ENCODE measurements around the gene SSRP1.

DNA sequence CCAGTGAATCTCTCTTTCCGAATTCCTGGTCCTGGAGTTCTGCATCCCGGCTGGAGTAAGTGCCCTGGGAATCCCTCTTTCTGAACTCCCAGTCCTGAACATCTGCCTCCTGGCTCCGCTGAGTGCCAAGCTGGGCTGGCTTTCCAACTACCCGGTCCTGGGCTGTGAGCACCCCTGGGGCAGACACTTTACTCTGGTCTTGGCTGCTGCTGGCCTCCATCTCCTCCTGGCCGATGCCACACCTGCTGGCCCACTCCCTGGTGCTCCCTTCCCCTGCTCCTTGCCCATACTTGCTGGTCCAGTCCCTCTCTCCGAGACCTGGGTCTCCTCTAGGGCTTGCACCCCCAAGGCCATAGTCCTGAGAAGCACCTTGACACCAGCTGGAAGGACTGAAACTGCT is 25.6 kb downstream of the SSRP1 start:
- TF ChIP-seq, protein P1, sequence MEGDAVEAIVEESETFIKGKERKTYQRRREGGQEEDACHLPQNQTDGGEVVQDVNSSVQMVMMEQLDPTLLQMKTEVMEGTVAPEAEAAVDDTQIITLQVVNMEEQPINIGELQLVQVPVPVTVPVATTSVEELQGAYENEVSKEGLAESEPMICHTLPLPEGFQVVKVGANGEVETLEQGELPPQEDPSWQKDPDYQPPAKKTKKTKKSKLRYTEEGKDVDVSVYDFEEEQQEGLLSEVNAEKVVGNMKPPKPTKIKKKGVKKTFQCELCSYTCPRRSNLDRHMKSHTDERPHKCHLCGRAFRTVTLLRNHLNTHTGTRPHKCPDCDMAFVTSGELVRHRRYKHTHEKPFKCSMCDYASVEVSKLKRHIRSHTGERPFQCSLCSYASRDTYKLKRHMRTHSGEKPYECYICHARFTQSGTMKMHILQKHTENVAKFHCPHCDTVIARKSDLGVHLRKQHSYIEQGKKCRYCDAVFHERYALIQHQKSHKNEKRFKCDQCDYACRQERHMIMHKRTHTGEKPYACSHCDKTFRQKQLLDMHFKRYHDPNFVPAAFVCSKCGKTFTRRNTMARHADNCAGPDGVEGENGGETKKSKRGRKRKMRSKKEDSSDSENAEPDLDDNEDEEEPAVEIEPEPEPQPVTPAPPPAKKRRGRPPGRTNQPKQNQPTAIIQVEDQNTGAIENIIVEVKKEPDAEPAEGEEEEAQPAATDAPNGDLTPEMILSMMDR (optimal IDR thresholded peaks at IDR 0.05 in 1 of 3, IDR thresholded peaks at IDR 0.05 in 1 of 3, conservative IDR thresholded peaks at IDR 0.05 in 1 of 3; ENCODE audit: extremely low read depth in 1 of 3, insufficient read depth in 2 of 3, low read length in 3 of 3) = no peak
- TF ChIP-seq EZH2 (IDR thresholded peaks at IDR 0.05; ENCODE audit: low read length) = no peak

Data from keratinocyte (primary cell).